A673 (cell line): Measurements from ENCODE around the gene SDCCAG8. TPM values are rescaled to one million over a fixed set of nuclear protein-coding genes. Genes with fewer than 3 reads are reported as not detected.

Experiments used
- BruUV-seq: library from RNA; stranded (reverse); fragments of 400-500 nt; replicated peaks from 2 replicates; lab custom pipeline; 2021; lab: Mats Ljungman, UMichigan
- CTCF ChIA-PET: fragments of 300-600 bp; sonication (Branson Sonifier 250); formaldehyde crosslinking; loops from one replicate; lab custom pipeline; 2022; ENCODE audit warnings: antibody characterized with exemption; lab: Charles Lee
- POLR2A ChIA-PET: fragments of 300-600 bp; sonication (Branson Sonifier 250); formaldehyde crosslinking; loops from one replicate; lab custom pipeline; 2022; ENCODE audit warnings: antibody characterized with exemption; ENCODE audit not compliant: low non-redundant PET; lab: Charles Lee
- DNase-seq: peaks from one replicate; pipeline ENCODE4 v3.0.0-alpha.2; 2015; ENCODE audit warnings: low spot score
- H3K27ac ChIP-seq: fragments of 200-600 bp; sonication (generic); 2 replicates; pipeline ENCODE4 v1.5.1; 2016; ENCODE audit warnings: mixed run types, low read depth, mild to moderate bottlenecking, mixed read lengths, antibody characterized with exemption, low read length; ENCODE audit not compliant: poor library complexity, severe bottlenecking
- H3K27me3 ChIP-seq: fragments of 200-600 bp; sonication (generic); replicated peaks from 2 replicates; pipeline ENCODE4 v1.6.1; 2017; ENCODE audit warnings: mixed run types, low read depth, mild to moderate bottlenecking, mixed read lengths, antibody characterized with exemption, low read length; ENCODE audit not compliant: insufficient read depth, poor library complexity
- H3K36me3 ChIP-seq: fragments of 200-600 bp; sonication (generic); 2 replicates; pipeline ENCODE4 v1.6.1; 2016; ENCODE audit warnings: mixed run types, mild to moderate bottlenecking, mixed read lengths, antibody characterized with exemption, low read length; ENCODE audit not compliant: insufficient read depth, poor library complexity, severe bottlenecking
- H3K4me1 ChIP-seq: fragments of 200-600 bp; sonication (generic); 2 replicates; pipeline ENCODE4 v1.6.1; 2017; ENCODE audit warnings: mixed run types, mild to moderate bottlenecking, mixed read lengths, antibody characterized with exemption, low read length; ENCODE audit not compliant: insufficient read depth, poor library complexity, severe bottlenecking
- H3K4me3 ChIP-seq: fragments of 200-600 bp; sonication (generic); 2 replicates; pipeline ENCODE4 v1.5.1; 2016; ENCODE audit warnings: low read depth, mixed run types, mild to moderate bottlenecking, mixed read lengths, low read length; ENCODE audit not compliant: poor library complexity, severe bottlenecking
- H3K9me3 ChIP-seq: fragments of 200-600 bp; sonication (generic); 2 replicates; pipeline ENCODE4 v1.6.1; 2016; ENCODE audit warnings: mixed run types, low read depth, mild to moderate bottlenecking, mixed read lengths, antibody characterized with exemption, low read length; ENCODE audit not compliant: poor library complexity, severe bottlenecking
- EZH2 ChIP-seq: fragments of 200-600 bp; sonication (generic); IDR thresholded peaks from 2 replicates; pipeline ENCODE4 v1.6.1; 2017; ENCODE audit warnings: borderline replicate concordance, low read depth, mild to moderate bottlenecking, mixed read lengths, antibody characterized with exemption, low read length; ENCODE audit not compliant: poor library complexity, severe bottlenecking
- intact Hi-C: fragments of 100-400 bp; cut with micrococcal nuclease; formaldehyde crosslinking; loops from one replicate; pipeline ENCODE4 v1.10.0; 2022; ENCODE audit not compliant: unreplicated experiment
- total RNA-seq: library from RNA; stranded (reverse); gene quantifications from 2 replicates; pipeline ENCODE4 v1.2.3, GENCODE V29; 2021
- TF ChIP-seq, protein P1 (sequence below): fragments of 300-800, 200-600 bp; sonication (generic); conservative IDR thresholded peaks from 2 replicates; pipeline ENCODE4 v1.5.1; 2017; ENCODE audit warnings: low read depth, mild to moderate bottlenecking, antibody characterized with exemption, low read length, moderate library complexity, mixed read lengths

Gene SDCCAG8
- total RNA-seq, 1 experiment from 2014 or later: 9.1 TPM

DNA sequence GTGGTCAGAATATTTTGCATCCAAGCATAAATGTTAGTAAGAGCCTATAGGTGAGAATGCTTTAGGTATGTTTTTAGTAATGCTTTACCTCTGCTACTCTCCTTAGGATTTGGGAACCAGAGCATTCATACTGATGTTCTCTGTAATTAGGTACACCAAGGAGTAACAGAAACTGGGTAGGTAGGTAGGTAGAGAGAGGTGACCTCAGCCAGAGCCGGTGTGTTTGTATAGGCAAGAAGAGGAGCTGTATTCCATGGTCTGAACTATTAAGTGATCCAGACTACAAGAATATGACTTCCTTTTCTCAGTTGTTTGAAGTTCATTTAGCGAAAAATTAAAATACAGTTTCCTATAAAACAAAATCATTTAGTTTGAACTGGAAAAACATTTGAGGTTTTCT is 108.5 kb downstream of the SDCCAG8 start:
- no peak for DNase-seq
- ChIA-PET POLR2A (no interaction called here), CTCF (no interaction called here)
- BruUV-seq: no TSS peak
- Histone ChIP-seq H3K27me3 (no peaks in the 10 kb centered on the region), H3K4me3 (no peak overlapping the region), H3K9me3 (no peaks in the 10 kb centered on the region), H3K27ac (no peak overlapping the region), H3K4me1 (no peaks in the 10 kb centered on the region), H3K36me3 (no peaks in the 10 kb centered on the region)
- intact Hi-C loops: no loop called here
- TF ChIP-seq EZH2: no peak
- TF ChIP-seq, protein P1, sequence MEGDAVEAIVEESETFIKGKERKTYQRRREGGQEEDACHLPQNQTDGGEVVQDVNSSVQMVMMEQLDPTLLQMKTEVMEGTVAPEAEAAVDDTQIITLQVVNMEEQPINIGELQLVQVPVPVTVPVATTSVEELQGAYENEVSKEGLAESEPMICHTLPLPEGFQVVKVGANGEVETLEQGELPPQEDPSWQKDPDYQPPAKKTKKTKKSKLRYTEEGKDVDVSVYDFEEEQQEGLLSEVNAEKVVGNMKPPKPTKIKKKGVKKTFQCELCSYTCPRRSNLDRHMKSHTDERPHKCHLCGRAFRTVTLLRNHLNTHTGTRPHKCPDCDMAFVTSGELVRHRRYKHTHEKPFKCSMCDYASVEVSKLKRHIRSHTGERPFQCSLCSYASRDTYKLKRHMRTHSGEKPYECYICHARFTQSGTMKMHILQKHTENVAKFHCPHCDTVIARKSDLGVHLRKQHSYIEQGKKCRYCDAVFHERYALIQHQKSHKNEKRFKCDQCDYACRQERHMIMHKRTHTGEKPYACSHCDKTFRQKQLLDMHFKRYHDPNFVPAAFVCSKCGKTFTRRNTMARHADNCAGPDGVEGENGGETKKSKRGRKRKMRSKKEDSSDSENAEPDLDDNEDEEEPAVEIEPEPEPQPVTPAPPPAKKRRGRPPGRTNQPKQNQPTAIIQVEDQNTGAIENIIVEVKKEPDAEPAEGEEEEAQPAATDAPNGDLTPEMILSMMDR: no peak

DNA sequence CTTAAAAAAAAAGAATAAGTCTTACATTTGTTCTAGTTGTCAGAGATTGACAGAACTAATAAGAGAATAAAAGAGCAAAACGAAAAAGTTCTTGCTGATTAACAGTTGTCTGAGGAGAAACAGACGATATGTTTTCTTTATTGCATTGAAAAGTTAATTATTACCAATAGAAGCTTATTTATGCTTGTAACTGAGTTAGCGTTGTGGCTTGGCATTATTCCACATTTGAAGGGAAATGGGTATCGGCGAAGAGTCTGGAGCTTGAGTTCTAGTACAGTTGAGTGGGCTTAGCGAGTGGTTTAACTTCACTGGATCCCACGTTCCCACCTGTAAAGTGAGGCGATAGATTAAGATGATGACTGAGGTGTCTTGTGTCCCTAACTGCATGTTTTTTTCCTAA is 109.0 kb downstream of the SDCCAG8 start:
- no peaks in the 10 kb centered on the region for H3K9me3 ChIP-seq
- no peaks in the 10 kb centered on the region for H3K27me3 ChIP-seq
- no peak overlapping the region for H3K4me3 ChIP-seq
- no peak overlapping the region for H3K27ac ChIP-seq
- intact Hi-C loops: no loop called here
- CTCF ChIA-PET: no interaction called here
- POLR2A ChIA-PET: no interaction called here
- H3K4me1 ChIP-seq: no peaks in the 10 kb centered on the region
- no TSS peak for BruUV-seq
- DNase-seq: no peak
- H3K36me3 ChIP-seq: no peaks in the 10 kb centered on the region
- TF ChIP-seq, protein P1: no peak
- no peak for TF ChIP-seq EZH2

DNA sequence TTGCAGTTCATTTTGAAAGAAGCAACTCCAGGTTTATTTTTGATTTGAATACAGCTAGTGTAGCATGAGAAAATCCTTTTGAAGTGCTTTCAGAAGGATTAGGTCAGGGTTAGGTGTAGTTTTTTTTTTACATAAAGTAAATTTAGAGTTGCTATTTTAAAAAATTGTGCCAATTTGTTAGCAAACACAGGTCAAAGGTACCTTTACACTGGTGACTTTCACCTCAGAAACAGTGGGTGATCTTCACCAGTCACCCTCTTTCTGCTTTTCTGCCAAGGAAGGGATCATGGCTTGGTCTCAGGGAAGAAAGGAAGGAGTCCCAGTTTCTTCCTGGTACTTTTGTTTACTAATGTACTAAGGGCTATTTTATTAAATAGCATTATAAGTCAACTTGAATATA is 111.5 kb downstream of the SDCCAG8 start:
- Histone ChIP-seq H3K4me1 (no peaks in the 10 kb centered on the region), H3K27me3 (no peaks in the 10 kb centered on the region), H3K27ac (no peak overlapping the region), H3K9me3 (no peaks in the 10 kb centered on the region), H3K36me3 (no peaks in the 10 kb centered on the region), H3K4me3 (no peak overlapping the region)
- BruUV-seq: no TSS peak
- ChIA-PET POLR2A (no interaction called here), CTCF (no interaction called here)
- TF ChIP-seq, protein P1: no peak
- TF ChIP-seq EZH2: no peak
- DNase-seq: no peak
- intact Hi-C loops: no loop called here
